Neural cell (in vitro differentiated cells): Measurements from ENCODE around the gene GART. TPM values are rescaled to one million over a fixed set of nuclear protein-coding genes. Genes with fewer than 3 reads are reported as not detected.

Source experiments
- H2AFZ ChIP-seq: fragments of 200-600, 300-800 bp; sonication (generic), shearing (Covaris generic); 2 replicates; pipeline ENCODE4 v1.6.0; 2014; ENCODE audit warnings: low read depth, mild to moderate bottlenecking, antibody characterized with exemption, low read length, moderate library complexity
- H3F3A ChIP-seq: fragments of 200-600 bp; shearing (Covaris generic); 2 replicates; pipeline ENCODE4 v1.6.1; 2016; ENCODE audit warnings: mild to moderate bottlenecking, moderate library complexity, mixed read lengths, antibody characterized with exemption, low read length; ENCODE audit not compliant: insufficient read depth, poor library complexity, severe bottlenecking
- H3K27ac ChIP-seq: fragments of 200-600, 300-800 bp; sonication (generic), shearing (Covaris generic); 2 replicates; pipeline ENCODE4 v1.5.1; 2014; ENCODE audit warnings: mild to moderate bottlenecking, low read length, moderate library complexity
- H3K27me3 ChIP-seq: fragments of 300-800, 200-600 bp; sonication (generic), shearing (Covaris generic); 2 replicates; pipeline ENCODE4 v1.6.0; 2014; ENCODE audit warnings: mild to moderate bottlenecking, low read depth, low read length, moderate library complexity; ENCODE audit not compliant: insufficient read depth
- H3K36me3 ChIP-seq: fragments of 300-800, 200-600 bp; sonication (generic), shearing (Covaris generic); 2 replicates; pipeline ENCODE4 v1.5.1; 2014; ENCODE audit warnings: mild to moderate bottlenecking, antibody characterized with exemption, low read length, moderate library complexity; ENCODE audit not compliant: insufficient read depth
- H3K4me2 ChIP-seq: fragments of 300-800, 200-600 bp; sonication (generic), shearing (Covaris generic); 2 replicates; pipeline ENCODE4 v1.6.0; 2014; ENCODE audit warnings: mild to moderate bottlenecking, low read length
- H3K4me3 ChIP-seq: fragments of 300-800, 200-600 bp; sonication (generic), shearing (Covaris generic); 2 replicates; pipeline ENCODE4 v1.5.1; 2014; ENCODE audit warnings: mild to moderate bottlenecking, low read length, moderate library complexity
- H3K79me2 ChIP-seq: fragments of 200-600 bp; shearing (Covaris generic); replicated peaks from 2 replicates; pipeline ENCODE4 v1.6.0; 2014; ENCODE audit warnings: mild to moderate bottlenecking, low read length, moderate library complexity; ENCODE audit not compliant: insufficient read depth
- H3K9ac ChIP-seq: fragments of 300-800, 200-600 bp; sonication (generic), shearing (Covaris generic); 2 replicates; pipeline ENCODE4 v1.6.1; 2016; ENCODE audit warnings: mild to moderate bottlenecking, low read length, mixed read lengths
- H3K9me2 ChIP-seq: fragments of 200-600 bp; shearing (Covaris generic); 2 replicates; pipeline ENCODE4 v1.6.1; 2016; ENCODE audit warnings: mild to moderate bottlenecking, low read length, mixed read lengths; ENCODE audit not compliant: insufficient read depth
- H3K9me3 ChIP-seq: fragments of 200-600, 300-800 bp; sonication (generic), shearing (Covaris generic); 2 replicates; pipeline ENCODE4 v1.6.1; 2016; ENCODE audit warnings: mild to moderate bottlenecking, mixed run types, low read length, moderate library complexity, mixed read lengths
- H4K20me1 ChIP-seq: fragments of 200-600 bp; shearing (Covaris generic); 2 replicates; pipeline ENCODE4 v1.6.1; 2016; ENCODE audit warnings: mild to moderate bottlenecking, mixed run types; ENCODE audit not compliant: insufficient read depth
- CTCF ChIP-seq: fragments of 450-650 bp; IDR thresholded peaks from 2 replicates; pipeline ENCODE4 v1.5.1; 2014; ENCODE audit warnings: antibody characterized with exemption, mild to moderate bottlenecking, moderate library complexity; ENCODE audit not compliant: poor library complexity, severe bottlenecking
- EP300 ChIP-seq: fragments of 450-650 bp; conservative IDR thresholded peaks from 2 replicates; pipeline ENCODE4 v1.6.1; 2014; ENCODE audit warnings: antibody characterized with exemption, mild to moderate bottlenecking, moderate library complexity; ENCODE audit not compliant: poor library complexity, severe bottlenecking
- EZH2 ChIP-seq: fragments of 200-600, 300-800 bp; shearing (Covaris generic), sonication (generic); IDR thresholded peaks from 2 replicates; pipeline ENCODE4 v1.6.1; 2014; ENCODE audit warnings: antibody characterized with exemption, low read length, borderline replicate concordance, mild to moderate bottlenecking; ENCODE audit not compliant: insufficient read depth, poor library complexity, severe bottlenecking
- MXI1 ChIP-seq: fragments of 450-650 bp; conservative IDR thresholded peaks from 2 replicates; pipeline ENCODE4 v1.6.1; 2014; ENCODE audit warnings: antibody characterized with exemption, mild to moderate bottlenecking; ENCODE audit not compliant: poor library complexity, severe bottlenecking
- POLR2AphosphoS5 ChIP-seq: IDR thresholded peaks from 2 replicates; pipeline ENCODE4 v1.6.1; 2012
- RAD21 ChIP-seq: fragments of 450-650 bp; conservative IDR thresholded peaks from 2 replicates; pipeline ENCODE4 v1.6.1; 2014; ENCODE audit warnings: antibody characterized with exemption, mild to moderate bottlenecking, moderate library complexity
- REST ChIP-seq: IDR thresholded peaks from 2 replicates; pipeline ENCODE4 v1.6.1; 2012; ENCODE audit warnings: borderline replicate concordance
- SMC3 ChIP-seq: fragments of 450-650 bp; conservative IDR thresholded peaks from 2 replicates; pipeline ENCODE4 v1.6.1; 2014; ENCODE audit warnings: antibody characterized with exemption, mild to moderate bottlenecking, moderate library complexity; ENCODE audit not compliant: poor library complexity
- TAF1 ChIP-seq: IDR thresholded peaks from 2 replicates; pipeline ENCODE4 v1.6.1; 2012; ENCODE audit warnings: low read depth
- polyA plus RNA-seq: library from polyadenylated mRNA; depleted of rRNA; stranded (reverse); fragments of >200 nt; gene quantifications from 2 replicates; pipeline ENCODE4 v1.2.3, GENCODE V29; 2014

GART gene
- polyA plus RNA-seq, 1 donor from 2014 or later, result 87.5 TPM

GRCh38 chr21:33518899-33519298 lies 23.0 kb downstream of the GART start:
- no peak for TF ChIP-seq REST
- TF ChIP-seq EP300, result no peak
- no peak for TF ChIP-seq CTCF
- TF ChIP-seq RAD21, result no peak
- no peak for TF ChIP-seq EZH2
- TF ChIP-seq POLR2AphosphoS5, result no peak
- TF ChIP-seq TAF1, result no peak
- no peak for TF ChIP-seq SMC3
- no peak for TF ChIP-seq MXI1

GRCh38 chr21:33514229-33514628 lies 27.7 kb downstream of the GART start:
- Histone ChIP-seq H3K27me3 (no peaks in the 10 kb centered on the region), H3K36me3 (no peaks in the 10 kb centered on the region), H3F3A (no peaks in the 10 kb centered on the region), H2AFZ (no peak overlapping the region), H3K9me3 (no peaks in the 10 kb centered on the region), H3K27ac (no peak overlapping the region), H3K79me2 (no peaks in the 10 kb centered on the region), H3K4me3 (no peak overlapping the region), H3K9ac (no peak overlapping the region), H3K4me2 (no peak overlapping the region), H4K20me1 (no peaks in the 10 kb centered on the region), H3K9me2 (no peaks in the 10 kb centered on the region)
- TF ChIP-seq SMC3 (no peak), MXI1 (no peak)

More at GRCh38 chr21:33518899-33519298, 23.0 kb downstream of the GART start:
- no peaks in the 10 kb centered on the region for H3K9me2 ChIP-seq
- H3F3A ChIP-seq, result no peaks in the 10 kb centered on the region
- H3K9me3 ChIP-seq, result no peaks in the 10 kb centered on the region
- no peaks in the 10 kb centered on the region for H3K27me3 ChIP-seq
- H3K36me3 ChIP-seq, result no peaks in the 10 kb centered on the region
- H4K20me1 ChIP-seq, result no peaks in the 10 kb centered on the region
- no peak overlapping the region for H3K27ac ChIP-seq
- H3K79me2 ChIP-seq, result no peaks in the 10 kb centered on the region
- no peak overlapping the region for H3K4me3 ChIP-seq
- H2AFZ ChIP-seq, result no peak overlapping the region
- H3K4me2 ChIP-seq, result no peak overlapping the region
- H3K9ac ChIP-seq, result no peak overlapping the region

GRCh38 chr21:33512481-33512880 lies 29.4 kb downstream of the GART start:
- no peaks in the 10 kb centered on the region for H3K79me2 ChIP-seq
- no peak overlapping the region for H3K4me2 ChIP-seq
- no peaks in the 10 kb centered on the region for H3K36me3 ChIP-seq
- H3F3A ChIP-seq, result no peaks in the 10 kb centered on the region
- no peaks in the 10 kb centered on the region for H3K9me2 ChIP-seq
- H3K4me3 ChIP-seq, result no peak overlapping the region
- H3K27ac ChIP-seq, result no peak overlapping the region
- H3K9me3 ChIP-seq, result no peaks in the 10 kb centered on the region
- H3K27me3 ChIP-seq, result no peaks in the 10 kb centered on the region
- no peaks in the 10 kb centered on the region for H4K20me1 ChIP-seq
- H2AFZ ChIP-seq, result no peak overlapping the region
- no peak overlapping the region for H3K9ac ChIP-seq
- no peak for TF ChIP-seq MXI1
- no peak for TF ChIP-seq SMC3
- TF ChIP-seq TAF1, result no peak
- TF ChIP-seq REST, result no peak
- no peak for TF ChIP-seq EP300
- no peak for TF ChIP-seq EZH2
- no peak for TF ChIP-seq CTCF
- TF ChIP-seq POLR2AphosphoS5, result no peak
- no peak for TF ChIP-seq RAD21
